Left renal cortex interstitium (tissue), 4 donors: ENCODE data around the gene CADM2. TPM values are rescaled to one million over a fixed set of nuclear protein-coding genes. Genes with fewer than 3 reads are reported as not detected.

ENCODE experiments used
- DNase-seq, 4 donors: peaks; one replicate each; pipeline ENCODE4 v3.0.0-alpha.2; 2013; ENCODE audit warnings: low read depth in 4 of 4, low spot score in 2 of 4, missing footprints in 1 of 4
- polyA plus RNA-seq, 4 donors: library from polyadenylated mRNA; unstranded; fragments of 120-200 nt; gene quantifications; one replicate each; pipeline ENCODE4 v1.2.1, GENCODE V29; 2013; ENCODE audit not compliant: insufficient read length in 4 of 4

Gene CADM2
- polyA plus RNA-seq, 4 donors: 0.72 to 0.84 (median 0.81) TPM

DNA sequence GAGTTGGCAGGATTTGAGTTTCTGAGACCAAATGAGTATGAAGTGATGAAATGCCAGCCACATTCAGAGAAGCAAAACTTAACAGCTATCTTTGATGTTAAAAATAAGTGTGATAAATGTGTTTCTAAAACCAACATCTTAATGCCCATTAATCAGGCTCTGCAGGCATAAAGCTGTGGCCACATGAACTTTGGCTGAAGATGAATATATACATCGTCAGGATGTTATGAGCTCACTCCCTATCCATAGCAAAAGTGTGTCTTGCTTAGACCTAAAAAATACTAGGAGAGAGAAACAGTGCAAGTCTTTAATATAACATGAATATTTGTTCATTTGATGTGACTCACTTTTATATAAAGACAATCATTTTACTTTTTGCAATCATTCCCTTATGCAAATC is 218.0 kb downstream of the CADM2 start:
- no peak for DNase-seq

DNA sequence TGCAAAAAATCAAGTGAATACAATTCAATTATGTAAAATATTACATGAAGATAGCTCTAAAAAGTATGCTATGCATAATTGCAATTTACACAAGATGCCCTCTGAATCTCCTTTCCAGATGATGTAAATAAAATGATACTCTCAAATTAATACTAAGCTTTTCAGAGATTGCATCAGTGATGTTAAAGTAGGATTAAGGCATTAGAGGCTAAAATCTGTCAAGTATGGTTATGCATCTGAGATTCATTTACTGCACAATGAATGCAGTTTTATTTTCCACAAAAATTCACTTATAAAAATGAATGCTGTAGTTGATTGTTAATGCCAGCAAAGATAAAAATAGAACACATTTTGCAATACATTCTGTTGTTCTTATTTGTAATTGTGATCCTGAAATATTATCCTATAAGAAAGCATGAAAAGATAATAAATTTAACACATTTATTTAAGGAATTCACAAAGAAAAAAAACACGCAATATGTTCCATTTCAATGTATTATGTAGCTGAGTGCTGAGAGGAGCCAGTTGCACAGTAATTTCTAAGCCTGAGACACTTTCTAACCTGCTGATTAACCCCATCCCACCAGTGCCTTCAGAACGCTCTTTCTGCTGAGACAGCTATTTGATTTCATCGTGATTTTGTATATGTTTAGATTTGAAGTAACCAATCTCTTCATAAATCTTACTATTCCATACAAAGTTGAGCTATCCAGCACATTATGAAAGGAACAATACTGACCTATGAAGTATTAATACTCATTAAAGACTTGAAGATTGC is 224.4 kb downstream of the CADM2 start:
- no peak for DNase-seq

GRCh38 chr3:85185495-85185894 is 226.7 kb downstream of the CADM2 start:
- DNase-seq: no peak

GRCh38 chr3:85189731-85190130 is 230.9 kb downstream of the CADM2 start:
- no peak for DNase-seq

DNA sequence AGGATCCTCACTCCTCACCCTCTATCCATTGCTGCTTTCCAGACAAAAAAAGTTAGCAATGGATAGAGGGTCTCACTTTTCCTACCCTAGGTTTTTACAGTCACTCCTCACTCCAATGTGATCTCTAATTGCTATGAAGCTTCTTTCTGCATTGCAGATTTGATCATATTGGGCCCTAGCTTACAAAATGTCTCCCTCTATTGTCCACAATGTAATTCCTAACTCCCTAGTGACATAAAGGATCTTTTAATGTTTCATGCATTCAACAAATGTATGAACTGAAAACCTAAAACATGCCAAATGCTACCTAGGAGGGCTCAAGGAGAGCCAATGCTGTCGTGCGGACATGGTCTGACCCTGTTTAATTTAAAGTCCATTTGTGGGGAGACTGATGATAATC is 234.8 kb downstream of the CADM2 start:
- DNase-seq: no peak

- DNase-seq: no peak
These were observed 249.9 kb downstream of the CADM2 start for GRCh38 chr3:85208650-85209049.

DNA sequence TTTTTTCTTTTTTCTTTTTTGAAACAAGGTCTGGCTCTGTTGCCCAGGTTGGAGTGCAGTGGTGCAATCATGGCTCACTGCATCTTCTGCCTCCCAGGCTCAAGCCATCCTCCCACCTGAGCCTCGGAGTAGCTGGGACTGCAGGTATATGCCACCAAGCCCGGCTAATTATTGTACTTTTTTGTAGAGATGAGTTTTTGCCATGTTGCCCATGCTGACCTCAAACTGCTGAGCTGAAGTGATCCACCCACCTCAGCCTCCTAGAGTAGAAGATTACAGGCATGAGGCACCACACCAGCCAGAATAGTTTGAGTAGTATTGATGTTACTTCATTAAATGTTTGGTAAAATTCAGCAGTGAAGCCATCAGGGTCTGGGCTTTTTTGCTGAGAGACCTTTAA is 251.8 kb downstream of the CADM2 start:
- DNase-seq: no peak

GRCh38 chr3:85228966-85229365 is 270.2 kb downstream of the CADM2 start:
- DNase-seq: no peak

DNA sequence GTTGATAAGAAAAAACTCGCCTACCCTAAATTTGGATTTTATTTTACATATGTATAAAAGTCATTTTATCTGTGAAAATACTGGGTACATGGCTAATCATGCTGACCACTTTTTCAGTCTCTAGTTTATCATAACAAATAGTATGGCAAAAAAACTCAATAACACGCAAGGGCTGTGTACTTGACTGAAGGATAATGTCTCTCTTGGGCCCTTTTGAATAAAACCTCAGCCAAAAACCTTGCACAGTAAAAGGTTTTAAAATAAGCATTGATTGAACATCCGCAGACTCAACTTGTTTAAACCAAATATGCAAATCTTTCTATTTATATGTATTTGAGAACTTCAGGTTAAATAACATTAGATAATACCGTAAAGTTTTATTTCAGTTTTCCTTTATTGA is 285.3 kb downstream of the CADM2 start:
- no peak for DNase-seq

- no peak for DNase-seq
These were observed 285.7 kb downstream of the CADM2 start for GRCh38 chr3:85244519-85244918.

- DNase-seq: no peak
These were observed 293.0 kb downstream of the CADM2 start for GRCh38 chr3:85251766-85252165.

DNA sequence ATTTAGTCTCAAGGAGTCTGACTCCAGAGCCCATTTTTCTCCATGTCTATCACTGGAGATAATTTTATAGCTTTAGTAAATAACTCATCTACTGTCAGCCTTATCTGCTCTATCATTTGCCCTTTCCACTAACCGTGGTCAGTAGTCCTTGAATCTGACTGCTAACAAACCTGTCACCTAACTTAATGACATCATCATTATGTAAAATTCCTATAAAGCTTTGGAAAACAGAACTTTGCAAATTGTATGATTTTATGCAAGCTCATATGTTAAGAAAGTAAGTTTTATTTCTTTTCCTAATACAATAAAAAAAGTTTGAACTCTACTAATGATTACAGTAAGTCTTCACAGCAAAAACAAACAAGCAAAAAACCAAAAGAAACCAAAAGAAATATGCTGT is 293.9 kb downstream of the CADM2 start:
- DNase-seq: no peak

DNA sequence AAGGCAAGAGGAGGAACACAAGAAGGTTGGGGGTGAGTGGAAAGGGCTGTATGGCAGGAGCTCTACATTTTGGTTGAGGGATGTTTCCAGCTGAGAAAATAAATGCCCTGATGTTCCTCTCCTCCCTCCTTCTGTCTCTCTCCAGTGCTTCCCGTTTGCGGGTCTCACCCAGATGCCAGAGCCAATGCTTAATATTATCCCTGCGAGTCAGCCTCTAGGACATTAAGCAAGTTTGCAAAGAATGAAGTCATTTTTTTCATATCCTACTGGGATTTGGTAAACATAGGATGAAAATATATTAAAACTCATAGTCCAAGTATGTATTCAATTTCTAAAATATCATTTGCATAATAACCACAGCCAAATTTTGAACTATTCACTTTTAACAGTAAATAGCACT is 295.9 kb downstream of the CADM2 start:
- DNase-seq: no peak

GRCh38 chr3:85255949-85256348 is 297.2 kb downstream of the CADM2 start:
- DNase-seq: no peak

- no peak for DNase-seq
These were observed 299.5 kb downstream of the CADM2 start for GRCh38 chr3:85258326-85258725.

- no peak for DNase-seq
These were observed 300.0 kb downstream of the CADM2 start for GRCh38 chr3:85258819-85259218.

- no peak for DNase-seq
These were observed 301.0 kb downstream of the CADM2 start for GRCh38 chr3:85259748-85260147.

GRCh38 chr3:85264381-85264780 is 305.6 kb downstream of the CADM2 start:
- DNase-seq: no peak

GRCh38 chr3:85270488-85270887 is 311.7 kb downstream of the CADM2 start:
- no peak for DNase-seq

- no peak for DNase-seq
These were observed 313.1 kb downstream of the CADM2 start for GRCh38 chr3:85271911-85272310.

DNA sequence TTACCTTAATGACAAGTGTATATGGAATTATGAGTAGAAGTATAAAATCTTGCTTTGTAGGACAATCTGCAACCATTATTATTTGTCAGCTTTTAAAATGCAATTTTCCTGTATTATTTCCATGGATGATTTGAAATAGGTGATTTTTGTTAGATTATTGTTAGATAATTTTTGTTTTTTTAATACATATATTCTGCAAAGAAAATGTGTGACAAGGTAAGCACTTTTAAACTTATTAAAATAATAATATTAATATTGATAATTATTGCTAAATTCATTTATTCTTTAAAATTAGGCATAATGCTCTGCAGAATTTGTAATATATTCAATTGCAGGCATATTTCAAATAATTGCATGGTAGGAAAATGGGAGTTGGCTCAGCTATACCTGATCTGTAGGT is 329.5 kb downstream of the CADM2 start:
- no peak for DNase-seq

DNA sequence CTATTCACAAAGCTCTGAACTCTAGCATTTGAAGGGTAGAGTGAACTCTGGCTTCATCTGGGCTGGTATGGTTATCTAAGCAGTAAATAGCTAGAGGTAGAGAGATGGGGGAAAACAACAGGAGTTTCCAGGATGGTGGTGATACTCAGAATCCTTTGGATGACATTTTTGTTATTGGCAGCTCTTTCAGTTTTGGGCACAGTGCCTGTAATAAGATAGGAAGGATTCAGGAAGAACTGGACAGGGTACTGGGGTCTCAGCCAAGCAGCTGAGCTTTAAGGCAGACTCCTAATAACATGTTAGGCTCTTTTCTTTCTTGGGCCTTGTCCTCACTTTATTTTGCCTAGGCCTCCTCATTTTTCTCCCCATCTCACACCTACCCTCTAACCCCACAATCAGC is 338.5 kb downstream of the CADM2 start:
- DNase-seq: no peak

DNA sequence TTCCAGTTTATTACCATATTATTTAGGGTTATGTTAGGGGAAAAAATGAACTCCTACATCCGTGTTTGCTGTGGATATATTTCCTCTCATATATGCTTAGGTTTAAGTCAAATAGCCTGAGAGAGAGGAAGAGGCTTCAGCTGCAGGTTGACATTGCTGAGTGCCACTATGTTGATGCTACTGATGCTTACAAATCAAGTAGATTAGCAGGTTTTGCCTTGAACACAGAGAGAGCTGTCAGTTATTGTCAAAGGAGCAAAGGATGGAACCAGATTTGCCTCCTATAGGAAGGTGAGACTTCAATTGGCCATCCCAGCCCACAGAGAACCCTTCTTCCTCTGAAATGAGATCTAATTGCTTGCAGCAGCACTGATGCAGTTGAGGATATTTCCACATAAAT is 339.2 kb downstream of the CADM2 start:
- no peak for DNase-seq
